ENCODE results near the gene MMP23B.

MMP23B gene

GRCh38 chr1:1680912-1681273 is 48.9 kb downstream of the MMP23B start:
- H3K4me3 ChIP-seq (ENCODE audit: low read depth, low read length), result no peak overlapping the region
- no peak for TF ChIP-seq CTCF (IDR thresholded peaks at IDR 0.05; ENCODE audit: low read depth, low read length)
- peak; percentile 20 for DNase-seq (ENCODE audit: low read depth, low spot score)
- in situ Hi-C loops (cut with HindIII; ENCODE audit: low sequenced_read_pairs), result no loop called here

- in situ Hi-C loops (cut with HindIII; ENCODE audit: low sequenced_read_pairs), result no loop called here
- no peak for TF ChIP-seq CTCF (IDR thresholded peaks at IDR 0.05; ENCODE audit: low read depth, low read length)
- H3K4me3 ChIP-seq (ENCODE audit: low read depth, low read length), result no peak overlapping the region
- DNase-seq (ENCODE audit: low read depth, low spot score), result no peak
These were observed 51.3 kb downstream of the MMP23B start for GRCh38 chr1:1683104-1683905.
